ENCODE data around the gene KDM7A.

GRCh38 chr7:140225562-140226249 is 48.9 kb upstream of the KDM7A start:
- TF ChIP-seq NANOG (IDR thresholded peaks at IDR 0.05; ENCODE audit: insufficient read depth, low read depth, low read length, poor library complexity, severe bottlenecking), result no peak
- no peak for TF ChIP-seq ATF3 (IDR thresholded peaks at IDR 0.05; ENCODE audit: insufficient read depth, low read depth, low read length)
- TF ChIP-seq CTCF (IDR thresholded peaks at IDR 0.05; ENCODE audit: control extremely low read depth in 1 of 3, insufficient read depth in 1 of 3, low read depth in 1 of 3, low read length in 3 of 3), result no peak
- TF ChIP-seq EP300 (IDR thresholded peaks at IDR 0.05; ENCODE audit: borderline replicate concordance in 1 of 2, low read depth in 2 of 2, low read length in 2 of 2), result no peak
- no peak for TF ChIP-seq ATF2 (IDR thresholded peaks at IDR 0.05; ENCODE audit: low read length)
- TF ChIP-seq RBBP5 (IDR thresholded peaks at IDR 0.05; ENCODE audit: borderline replicate concordance, low read depth, low read length), result no peak
- TF ChIP-seq TEAD4 (IDR thresholded peaks at IDR 0.05; ENCODE audit: low read depth, low read length), result no peak
- no peak for TF ChIP-seq BCL11A (IDR thresholded peaks at IDR 0.05; ENCODE audit: low read depth in 2 of 2, low read length in 2 of 2)
- TF ChIP-seq PHF8 (conservative IDR thresholded peaks at IDR 0.05; ENCODE audit: low read depth, low read length), result no peak
- no peak for TF ChIP-seq RFX5 (IDR thresholded peaks at IDR 0.05; ENCODE audit: borderline replicate concordance, low read depth, low read length)
- TF ChIP-seq RNF2 (IDR thresholded peaks at IDR 0.05; ENCODE audit: borderline replicate concordance, low read depth, low read length, missing control alignments, poor library complexity, severe bottlenecking), result no peak
- no peak for TF ChIP-seq GABPA (IDR thresholded peaks at IDR 0.05; ENCODE audit: borderline replicate concordance, insufficient read depth, low read length)
- no peak for TF ChIP-seq YY1 (IDR thresholded peaks at IDR 0.05; ENCODE audit: low read depth, low read length)
